ENCODE data around the gene ZNF768. TPM values are rescaled to one million over a fixed set of nuclear protein-coding genes. Genes with fewer than 3 reads are reported as not detected.

The ZNF768 gene
- total and polyA plus RNA-seq, 12 donors: 36.0 to 75.1 (median 45.9) TPM

DNA sequence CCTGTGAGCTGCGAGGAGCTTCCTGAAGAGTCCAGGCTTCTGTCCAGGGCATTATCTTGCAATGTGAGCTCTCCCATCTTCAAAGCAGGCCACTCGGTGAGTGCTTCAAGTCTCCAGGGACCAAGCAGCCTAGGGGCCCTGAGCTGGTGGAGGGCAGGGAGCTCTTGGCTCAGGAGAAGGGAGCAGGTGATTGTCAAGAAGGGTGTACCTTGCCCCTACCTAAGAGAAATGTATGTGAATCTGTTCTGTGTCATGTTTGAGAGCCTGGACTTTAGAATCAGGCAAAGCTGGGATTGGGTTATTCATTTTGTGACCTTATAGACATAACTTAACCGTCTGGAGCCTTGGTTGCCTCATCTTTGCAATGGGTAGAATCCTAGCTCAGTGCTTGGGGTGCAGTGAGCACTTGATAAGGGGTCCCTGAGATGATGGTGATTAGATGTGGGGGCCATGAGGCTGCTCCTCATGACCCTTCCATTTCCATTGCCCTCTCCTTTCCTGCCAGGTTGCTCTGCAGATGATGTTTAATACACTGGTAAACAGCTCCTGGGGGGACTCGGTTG is 15.9 kb downstream of the ZNF768 start:
- Histone ChIP-seq H3K4me1 (no peaks in the 10 kb centered on the region), H3K4me3 (no peak overlapping the region), H3K27ac (no peak overlapping the region), H3K36me3 (peaks cover 0 to 91% (median 0%) of the 10 kb centered on the region in 9 donors), H3K9me3 (no peaks in the 10 kb centered on the region), H3K27me3 (no peaks in the 10 kb centered on the region)
- ATAC-seq (no peak), DNase-seq (no peak)
- no peak for TF ChIP-seq CTCF (IDR thresholded peaks at IDR 0.05)
- 56 to 57% methylated on average over 4 of the region's 4 CpGs for WGBS, 2 donors
- intact Hi-C loops (cut with DNase I): no loop called here

- Histone ChIP-seq H3K9me3 (no peaks in the 10 kb centered on the region), H3K36me3 (peaks cover 0 to 91% (median 0%) of the 10 kb centered on the region in 9 donors), H3K4me1 (no peaks in the 10 kb centered on the region), H3K27me3 (no peaks in the 10 kb centered on the region), H3K27ac (no peak overlapping the region), H3K4me3 (no peak overlapping the region)
- WGBS, 2 donors: 67 to 70% methylated on average over 4 of the region's 4 CpGs
- intact Hi-C loops (cut with DNase I): no loop called here
- TF ChIP-seq CTCF (IDR thresholded peaks at IDR 0.05): no peak
- no peak for ATAC-seq
- no peak for DNase-seq
Measured at GRCh38 chr16:30509081-30509765, 17.1 kb downstream of the ZNF768 start.

- intact Hi-C loops (cut with DNase I): no loop called here
- Histone ChIP-seq H3K36me3 (peaks cover 0 to 83% (median 0%) of the 10 kb centered on the region in 9 donors), H3K4me3 (no peak overlapping the region), H3K4me1 (no peaks in the 10 kb centered on the region), H3K27me3 (no peaks in the 10 kb centered on the region), H3K9me3 (no peaks in the 10 kb centered on the region), H3K27ac (no peak overlapping the region)
- no peak for TF ChIP-seq CTCF (IDR thresholded peaks at IDR 0.05)
- WGBS, 2 donors: 72 to 75% methylated on average over 6 of the region's 6 CpGs
- ATAC-seq (no peak), DNase-seq (no peak)
Measured at GRCh38 chr16:30503403-30504296, 22.7 kb downstream of the ZNF768 start.

DNA sequence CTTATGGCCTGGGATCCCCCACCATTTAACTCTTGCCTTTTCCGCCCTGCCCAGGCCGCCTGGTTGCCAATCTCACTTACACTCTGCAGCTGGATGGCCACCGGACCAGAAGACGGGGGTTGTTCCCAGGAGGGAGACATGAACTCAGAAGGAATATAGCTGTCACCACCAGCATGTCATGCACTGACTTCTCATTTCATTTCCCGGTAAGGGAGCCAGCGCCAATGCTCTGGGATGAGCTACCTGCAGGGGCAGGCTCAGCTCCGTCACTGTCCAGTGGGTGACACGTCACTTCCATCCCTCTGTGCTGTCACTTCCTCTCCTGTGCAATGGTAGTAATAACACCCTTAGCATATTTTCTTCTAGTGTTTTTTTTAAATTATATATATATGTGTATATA is 27.1 kb downstream of the ZNF768 start:
- no peak for TF ChIP-seq CTCF (IDR thresholded peaks at IDR 0.05)
- Histone ChIP-seq H3K4me3 (peak overlapping the region in 4 of 10 donors; percentile 12 to 34 (median 20)), H3K27ac (no peak overlapping the region), H3K27me3 (peaks cover 0 to 12% (median 0%) of the 10 kb centered on the region in 7 donors), H3K9me3 (no peaks in the 10 kb centered on the region), H3K4me1 (no peaks in the 10 kb centered on the region), H3K36me3 (peaks cover 0 to 91% (median 0%) of the 10 kb centered on the region in 9 donors)
- ATAC-seq: no peak
- no peak for DNase-seq
- WGBS, 2 donors: 64 to 66% methylated on average over 8 of the region's 8 CpGs
- intact Hi-C loops (cut with DNase I): no loop called here
